ENCODE measurements around the gene ADAMTS17.

The ADAMTS17 gene

GRCh38 chr15:100310041-100310405 is 31.8 kb downstream of the ADAMTS17 start:
- no peak for DNase-seq (ENCODE audit: low read depth in 1 of 2, low spot score in 1 of 2)

GRCh38 chr15:100309109-100310040 is 32.4 kb downstream of the ADAMTS17 start:
- DNase-seq (ENCODE audit: low read depth in 1 of 2, low spot score in 1 of 2), result no peak

- no peak for DNase-seq (ENCODE audit: low read depth in 1 of 2, low spot score in 1 of 2)
Observed at GRCh38 chr15:100308608-100309007, 33.2 kb downstream of the ADAMTS17 start.

- DNase-seq (ENCODE audit: low read depth in 1 of 2, low spot score in 1 of 2), result no peak
Observed at GRCh38 chr15:100308213-100308600, 33.6 kb downstream of the ADAMTS17 start.

GRCh38 chr15:100307241-100308212 is 34.2 kb downstream of the ADAMTS17 start:
- no peak for DNase-seq (ENCODE audit: low read depth in 1 of 2, low spot score in 1 of 2)

- no peak for DNase-seq (ENCODE audit: low read depth in 1 of 2, low spot score in 1 of 2)
Observed at GRCh38 chr15:100306098-100306497, 35.7 kb downstream of the ADAMTS17 start.

- no peak for DNase-seq (ENCODE audit: low read depth in 1 of 2, low spot score in 1 of 2)
Observed at GRCh38 chr15:100301910-100302431, 39.8 kb downstream of the ADAMTS17 start.

GRCh38 chr15:100298257-100298656 is 43.5 kb downstream of the ADAMTS17 start:
- no peak for DNase-seq (ENCODE audit: low read depth in 1 of 2, low spot score in 1 of 2)

- DNase-seq (ENCODE audit: low read depth in 1 of 2, low spot score in 1 of 2), result no peak
Observed at GRCh38 chr15:100297812-100298211, 44.0 kb downstream of the ADAMTS17 start.

- no peak for DNase-seq (ENCODE audit: low read depth in 1 of 2, low spot score in 1 of 2)
Observed at GRCh38 chr15:100295939-100296565, 45.7 kb downstream of the ADAMTS17 start.

GRCh38 chr15:100292010-100292409 is 49.8 kb downstream of the ADAMTS17 start:
- no peak for DNase-seq (ENCODE audit: low read depth in 1 of 2, low spot score in 1 of 2)

GRCh38 chr15:100291106-100291505 is 50.7 kb downstream of the ADAMTS17 start:
- DNase-seq (ENCODE audit: low read depth in 1 of 2, low spot score in 1 of 2), result no peak

GRCh38 chr15:100285641-100286295 is 56.0 kb downstream of the ADAMTS17 start:
- DNase-seq (ENCODE audit: low read depth in 1 of 2, low spot score in 1 of 2), result no peak

- DNase-seq (ENCODE audit: low read depth in 1 of 2, low spot score in 1 of 2), result no peak
Observed at GRCh38 chr15:100284701-100285100, 57.1 kb downstream of the ADAMTS17 start.

GRCh38 chr15:100284191-100284590 is 57.6 kb downstream of the ADAMTS17 start:
- DNase-seq (ENCODE audit: low read depth in 1 of 2, low spot score in 1 of 2), result no peak

GRCh38 chr15:100281096-100281917 is 60.5 kb downstream of the ADAMTS17 start:
- no peak for DNase-seq (ENCODE audit: low read depth in 1 of 2, low spot score in 1 of 2)

- no peak for DNase-seq (ENCODE audit: low read depth in 1 of 2, low spot score in 1 of 2)
Observed at GRCh38 chr15:100279849-100280248, 61.9 kb downstream of the ADAMTS17 start.

- DNase-seq (ENCODE audit: low read depth in 1 of 2, low spot score in 1 of 2), result no peak
Observed at GRCh38 chr15:100279446-100279845, 62.3 kb downstream of the ADAMTS17 start.

- DNase-seq (ENCODE audit: low read depth in 1 of 2, low spot score in 1 of 2), result no peak
Observed at GRCh38 chr15:100278596-100279380, 63.0 kb downstream of the ADAMTS17 start.
